Thoracic aorta (tissue), 2 donors: ENCODE results near the gene MANSC4. TPM values are rescaled to one million over a fixed set of nuclear protein-coding genes. Genes with fewer than 3 reads are reported as not detected.
"Not testable (repeated sequence)": the region's sequence is repeated elsewhere in the genome, so short reads cannot be mapped to it uniquely, and the experiment has no call there.

Experiments used
- ATAC-seq: fragments of 150-250 bp; one replicate; pipeline ENCODE4 v1.8.0; 2017; ENCODE audit warnings: low read depth; ENCODE audit not compliant: insufficient number of reproducible peaks, low FRiP score
- DNase-seq: peaks from one replicate; pipeline ENCODE4 v3.0.0-alpha.2; 2020; ENCODE audit warnings: low spot score
- H3K27ac ChIP-seq, 2 donors: fragments of 200-600 bp; sonication (generic); 1 replicate in 1 of 2; 2 replicates in 1 of 2; pipeline ENCODE4 v1.5.1; 2016; ENCODE audit warnings: mild to moderate bottlenecking in 2 of 2, moderate library complexity in 2 of 2
- H3K27me3 ChIP-seq: fragments of 200-600 bp; sonication (generic); replicated peaks from 2 replicates; pipeline ENCODE4 v1.6.0; 2016; ENCODE audit warnings: mild to moderate bottlenecking; ENCODE audit not compliant: insufficient read depth
- H3K36me3 ChIP-seq: fragments of 200-600 bp; sonication (generic); one replicate; pipeline ENCODE4 v1.5.1; 2016
- H3K4me1 ChIP-seq, 2 donors: fragments of 200-600 bp; sonication (generic); 1 replicate in 1 of 2; 2 replicates in 1 of 2; pipeline versions ENCODE4 v1.5.1 to v1.6.0; 2016; ENCODE audit warnings: low read depth in 2 of 2, mild to moderate bottlenecking in 1 of 2; ENCODE audit not compliant: control insufficient read depth in 1 of 2
- H3K4me3 ChIP-seq: fragments of 200-600 bp; sonication (generic); 2 replicates; pipeline ENCODE4 v1.5.1; 2016; ENCODE audit warnings: mild to moderate bottlenecking
- H3K9me3 ChIP-seq: fragments of 200-600 bp; sonication (generic); 2 replicates; pipeline ENCODE4 v1.5.1; 2016
- CTCF ChIP-seq: fragments of 200-600 bp; sonication (generic); IDR thresholded peaks from one replicate; pipeline ENCODE4 v1.5.1; 2019; ENCODE audit warnings: antibody characterized with exemption
- total RNA-seq, 2 donors: library from RNA; depleted of rRNA; stranded (reverse); fragments of >200 nt; gene quantifications; one replicate each; pipeline versions ENCODE4 v1.1.0 to v1.2.3, GENCODE V29; 2016

The MANSC4 gene
- total RNA-seq, 2 donors from 2014 or later: not detected

GRCh38 chr12:27743601-27744000 is 36.4 kb downstream of the MANSC4 start:
- DNase-seq: no peak
- TF ChIP-seq CTCF: no peak
- ATAC-seq: no peak
- Histone ChIP-seq H3K4me1 (peaks cover 21 to 52% of the 10 kb centered on the region in 2 donors), H3K4me3 (no peak overlapping the region), H3K36me3 (no peaks in the 10 kb centered on the region), H3K9me3 (no peaks in the 10 kb centered on the region), H3K27ac (no peak overlapping the region), H3K27me3 (no peaks in the 10 kb centered on the region)

GRCh38 chr12:27734321-27734720 is 45.7 kb downstream of the MANSC4 start:
- not testable (repeated sequence) for H3K36me3 ChIP-seq, H3K27ac ChIP-seq, H3K9me3 ChIP-seq, DNase-seq, H3K4me3 ChIP-seq, ATAC-seq, H3K4me1 ChIP-seq, H3K27me3 ChIP-seq

- no peaks in the 10 kb centered on the region for H3K4me1 ChIP-seq
- H3K36me3 ChIP-seq: peaks cover 9% of the 10 kb centered on the region
- DNase-seq: no peak
- ATAC-seq: no peak
- TF ChIP-seq CTCF: no peak
- no peaks in the 10 kb centered on the region for H3K27me3 ChIP-seq
- no peak overlapping the region for H3K27ac ChIP-seq
- H3K4me3 ChIP-seq: no peak overlapping the region
- no peaks in the 10 kb centered on the region for H3K9me3 ChIP-seq
Observed at GRCh38 chr12:27733791-27734190, 46.2 kb downstream of the MANSC4 start.

GRCh38 chr12:27733052-27733656 is 46.9 kb downstream of the MANSC4 start:
- Histone ChIP-seq H3K36me3 (peaks cover 9% of the 10 kb centered on the region), H3K27me3 (no peaks in the 10 kb centered on the region), H3K9me3 (no peaks in the 10 kb centered on the region), H3K4me3 (no peak overlapping the region), H3K27ac (no peak overlapping the region), H3K4me1 (no peaks in the 10 kb centered on the region)
- ATAC-seq (no peak), DNase-seq (no peak)
- TF ChIP-seq CTCF: peak; percentile 80

GRCh38 chr12:27732281-27732680 is 47.8 kb downstream of the MANSC4 start:
- DNase-seq: no peak
- H3K4me3 ChIP-seq: no peak overlapping the region
- H3K27me3 ChIP-seq: no peaks in the 10 kb centered on the region
- H3K4me1 ChIP-seq: no peaks in the 10 kb centered on the region
- no peak for TF ChIP-seq CTCF
- no peak overlapping the region for H3K27ac ChIP-seq
- peaks cover 9% of the 10 kb centered on the region for H3K36me3 ChIP-seq
- ATAC-seq: no peak
- H3K9me3 ChIP-seq: no peaks in the 10 kb centered on the region

GRCh38 chr12:27730097-27730588 is 49.9 kb downstream of the MANSC4 start:
- TF ChIP-seq CTCF: no peak
- Histone ChIP-seq H3K4me1 (no peaks in the 10 kb centered on the region), H3K36me3 (peaks cover 9% of the 10 kb centered on the region), H3K27me3 (no peaks in the 10 kb centered on the region), H3K4me3 (no peak overlapping the region), H3K9me3 (no peaks in the 10 kb centered on the region), H3K27ac (no peak overlapping the region)
- no peak for ATAC-seq
- DNase-seq: no peak
